NCI-H748 (cell line): ENCODE data around the gene KCNH2.

Experiments used
- DNase-seq: peaks from one replicate; lab custom pipeline; 2025; ENCODE audit not compliant: unreplicated experiment; lab: John Stamatoyannopoulos, UW

KCNH2 gene

DNA sequence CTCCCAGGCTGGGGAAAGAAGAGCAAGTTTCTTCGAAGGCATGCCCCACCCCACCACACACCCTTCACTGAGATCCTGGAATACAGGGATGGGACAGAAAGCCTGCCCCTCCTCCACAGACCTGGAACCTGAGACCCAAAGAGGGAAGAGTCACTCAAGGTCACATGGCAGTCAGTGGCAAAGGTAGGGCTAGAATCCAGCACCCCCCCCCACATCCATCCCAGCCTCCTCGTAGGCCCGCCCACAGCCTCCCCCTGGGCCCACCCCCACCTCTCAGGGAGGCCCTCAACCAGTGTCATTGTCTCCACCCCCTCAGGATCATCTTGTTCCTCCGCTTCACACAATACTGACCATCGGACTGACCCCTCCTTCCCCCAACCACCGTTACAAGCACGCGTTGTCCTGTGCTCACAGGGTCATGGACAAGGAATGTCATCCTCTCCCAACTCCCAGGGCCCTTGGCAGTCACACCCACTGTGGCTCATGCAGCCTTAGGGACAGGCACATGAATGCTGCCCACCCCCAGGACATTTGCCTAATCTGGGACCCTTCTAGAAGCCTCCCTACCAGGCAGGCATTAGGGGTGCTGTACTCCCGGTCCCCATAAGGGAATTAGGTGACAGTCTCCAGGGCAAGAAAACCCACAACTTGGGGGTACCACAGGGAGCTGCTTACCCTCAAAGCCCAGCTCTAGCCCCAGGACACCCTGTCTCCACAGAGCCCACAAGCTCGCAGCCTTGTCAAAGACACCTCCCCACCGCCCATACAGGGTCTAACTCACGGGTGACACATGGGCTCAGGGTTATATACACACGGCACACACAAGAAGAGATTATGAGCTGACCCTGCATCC lies 1.4 kb downstream of the KCNH2 start:
- DNase-seq, result peak; percentile 69

DNA sequence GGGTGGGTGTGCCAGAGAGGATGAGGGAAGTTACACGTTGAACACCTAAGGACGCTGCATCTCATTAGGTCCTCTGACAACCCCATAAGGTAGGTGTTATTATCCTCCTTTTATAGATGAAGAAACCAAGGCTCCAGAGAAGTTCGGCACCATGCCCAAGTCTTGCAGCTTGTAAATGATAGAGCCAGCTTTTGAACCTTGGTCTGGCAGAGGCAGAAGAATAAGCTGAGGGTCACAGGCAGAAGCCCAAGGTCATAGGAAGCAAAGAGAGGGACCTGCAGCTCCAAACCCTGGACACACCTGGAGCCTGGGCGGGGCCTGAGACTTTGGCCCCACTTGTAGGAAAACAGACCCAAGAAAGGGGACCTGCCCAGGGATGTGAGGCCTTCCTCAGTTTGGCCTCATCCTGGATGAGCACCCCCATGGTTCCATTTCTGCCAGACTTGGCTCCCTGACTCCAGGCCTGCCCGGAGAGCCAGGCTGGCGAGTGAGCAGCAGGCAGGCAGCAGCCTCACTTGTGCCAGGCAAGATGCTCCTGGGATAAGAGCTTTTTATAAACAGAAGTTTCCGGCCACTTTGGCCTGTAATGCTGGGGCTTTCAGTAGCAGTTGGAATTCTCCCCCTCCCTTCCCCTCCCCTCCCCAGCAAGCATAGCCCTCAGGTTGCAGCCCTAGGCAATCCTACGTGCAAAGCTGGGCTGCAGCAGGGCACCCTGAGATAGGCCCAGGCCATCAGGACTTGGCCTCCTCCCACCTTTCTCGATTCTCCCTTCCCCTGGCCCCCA lies 2.4 kb downstream of the KCNH2 start:
- DNase-seq, result no peak

DNA sequence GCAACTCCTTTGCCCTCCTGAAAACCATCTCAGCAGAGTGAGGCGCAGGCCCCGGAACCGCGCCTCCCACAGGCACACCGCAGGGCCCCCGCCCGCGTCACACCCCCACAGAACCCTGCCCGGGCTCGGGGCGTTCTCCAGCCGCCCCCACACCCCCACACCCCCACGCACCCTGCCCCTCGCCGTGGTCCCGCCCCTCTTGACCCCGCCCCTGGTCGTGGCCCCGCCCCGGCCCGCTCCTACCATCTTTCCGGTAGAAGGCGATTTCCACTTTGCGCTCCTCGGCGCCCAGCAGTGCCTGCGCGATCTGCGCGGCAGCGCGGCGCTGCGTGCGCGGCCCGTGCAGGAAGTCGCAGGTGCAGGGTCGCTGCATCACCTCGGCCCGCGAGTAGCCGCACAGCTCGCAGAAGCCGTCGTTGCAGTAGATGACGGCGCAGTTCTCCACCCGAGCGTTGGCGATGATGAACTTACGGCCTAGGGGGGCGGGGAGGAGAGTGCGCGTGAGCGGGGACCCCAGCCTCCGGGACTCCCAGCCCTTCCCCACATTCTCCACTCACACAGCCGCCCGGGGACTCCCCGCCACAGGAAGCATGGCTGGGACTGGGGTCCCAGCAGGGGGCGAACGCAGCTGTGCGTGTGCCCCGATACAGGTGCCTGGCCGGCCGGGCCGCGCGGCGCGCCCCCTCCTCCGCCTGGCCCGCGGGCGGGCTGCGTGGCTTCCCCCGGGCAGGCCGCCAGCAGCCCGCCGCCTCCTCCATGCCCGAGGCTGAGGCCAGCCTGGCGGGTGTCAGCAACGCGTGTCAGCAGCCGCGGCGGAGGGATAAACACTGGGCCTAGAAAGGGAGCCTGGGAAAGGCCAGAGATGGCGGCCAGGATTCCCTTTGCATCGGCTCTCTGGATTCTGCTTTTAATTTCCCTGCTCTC lies 3.4 kb downstream of the KCNH2 start:
- peak; percentile 88 for DNase-seq

DNA sequence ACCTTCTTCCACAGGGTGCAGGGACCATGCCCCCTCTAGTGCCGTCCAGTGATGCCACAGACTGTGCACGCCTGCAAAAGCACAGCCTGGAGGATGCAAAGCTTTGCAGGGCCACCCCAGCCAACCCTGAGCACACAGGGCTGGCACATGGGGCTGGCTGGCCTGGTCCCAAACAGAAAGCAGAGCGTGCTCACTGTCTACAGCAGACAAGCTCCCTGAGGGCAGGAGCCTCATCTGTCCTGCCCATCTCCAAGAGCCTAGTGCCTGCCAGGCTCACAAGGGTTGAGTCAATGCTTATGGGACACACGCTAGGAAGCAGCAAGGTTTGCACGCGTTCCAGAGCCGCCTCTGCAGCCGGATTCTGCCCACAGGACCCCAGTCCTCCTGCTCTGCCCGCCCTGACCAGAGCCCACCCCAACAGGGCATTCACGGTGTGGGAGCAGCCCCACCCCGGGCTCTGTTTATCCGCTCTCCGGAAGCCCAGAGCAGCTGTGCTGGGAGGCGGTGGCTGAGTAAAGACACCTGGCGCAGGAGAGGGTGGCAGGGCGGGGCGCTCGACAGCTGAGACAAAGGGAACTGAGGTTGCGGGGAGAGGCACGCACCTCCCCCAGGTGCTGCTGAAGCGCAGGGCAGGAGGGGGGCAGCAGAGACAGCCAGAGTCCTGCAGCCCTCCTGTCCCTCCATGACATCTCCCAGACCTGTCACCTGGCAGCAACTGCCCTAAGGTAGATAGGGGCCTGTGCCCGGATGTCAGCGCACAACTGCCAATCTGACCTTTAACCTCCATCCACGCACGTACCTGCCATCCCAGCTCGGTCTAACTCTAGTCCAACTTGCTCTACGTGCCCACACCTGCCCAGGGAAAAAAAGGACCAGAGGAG lies 4.3 kb downstream of the KCNH2 start:
- DNase-seq, result peak; percentile 97

DNA sequence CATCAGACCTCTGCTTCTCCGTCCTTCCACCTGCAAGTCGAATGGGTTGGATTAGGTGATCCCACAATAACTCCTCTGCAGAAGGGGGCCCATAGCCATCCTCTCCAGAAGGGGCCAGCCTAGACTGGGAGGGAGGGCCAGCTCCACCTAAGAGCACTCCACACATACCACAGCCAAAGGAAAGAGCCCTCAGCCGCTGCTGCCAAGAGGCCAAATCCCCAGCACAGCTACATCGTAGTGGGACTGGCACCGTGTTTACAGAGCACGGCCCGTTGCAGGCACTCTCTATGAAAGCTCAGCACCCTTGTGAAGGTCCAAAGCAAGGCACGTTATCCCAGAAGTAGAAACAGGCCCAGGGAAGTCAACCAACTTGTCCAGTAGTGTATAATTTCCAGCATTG lies 5.4 kb downstream of the KCNH2 start:
- no peak for DNase-seq

DNA sequence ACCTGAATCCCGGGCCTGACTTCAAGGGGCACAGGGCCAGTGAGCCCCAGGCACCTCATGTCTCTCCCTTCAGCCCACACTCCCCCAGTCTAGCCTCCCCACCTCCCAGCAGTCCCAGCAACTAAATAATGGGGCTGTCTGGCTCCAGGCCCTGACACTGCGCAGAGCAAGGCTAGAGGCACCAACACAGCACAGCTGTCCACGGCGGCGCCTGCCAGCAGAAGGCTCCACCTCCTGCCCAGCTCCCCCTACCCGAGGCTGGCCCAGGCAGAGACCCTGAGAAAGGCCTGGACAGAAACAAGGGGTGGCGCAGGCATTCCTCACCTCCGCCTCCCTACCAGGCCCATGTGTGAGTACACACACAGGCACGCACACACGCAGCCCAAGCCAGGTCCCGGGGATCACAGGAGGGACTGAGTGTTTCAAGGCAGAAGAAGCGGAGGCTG lies 6.1 kb downstream of the KCNH2 start:
- DNase-seq, result no peak

DNA sequence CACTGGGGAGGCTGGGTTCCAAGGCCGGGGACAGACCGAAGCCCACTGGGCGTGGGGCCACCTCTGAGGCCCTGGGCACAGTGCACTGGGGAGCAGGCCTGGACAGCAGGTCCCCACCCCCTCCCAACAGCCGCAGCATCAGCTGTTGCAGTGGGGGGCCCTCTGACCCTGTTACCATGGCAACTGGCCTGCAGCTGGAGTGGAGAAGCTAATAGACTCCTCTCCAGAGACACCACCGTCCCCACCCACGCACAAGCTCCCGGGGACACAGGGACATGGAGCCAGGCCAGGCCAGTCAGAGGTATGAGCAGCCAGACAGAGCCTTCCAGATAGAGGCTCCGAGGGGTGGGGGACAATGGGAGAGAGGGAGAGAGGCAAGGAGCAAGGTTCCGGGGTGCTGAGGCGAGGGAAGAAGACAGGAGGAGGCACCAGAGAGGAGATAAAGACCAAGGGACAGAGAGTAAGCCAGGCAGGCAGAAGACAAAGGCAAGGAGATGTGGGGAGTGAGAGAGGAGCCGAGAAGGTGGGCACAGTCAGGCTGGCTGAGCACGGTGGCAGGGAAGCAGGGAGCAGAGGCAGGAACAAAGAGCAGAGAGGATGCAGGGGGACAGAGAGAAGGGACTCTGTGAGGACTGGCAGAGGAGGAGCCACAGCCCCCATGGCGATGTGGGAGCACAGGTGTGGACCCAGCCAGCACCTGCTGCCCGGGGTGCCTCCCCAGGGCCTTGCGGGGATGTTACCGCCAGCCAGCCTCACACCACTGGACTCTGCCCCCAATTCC lies 6.7 kb downstream of the KCNH2 start:
- DNase-seq, result peak; percentile 79

DNA sequence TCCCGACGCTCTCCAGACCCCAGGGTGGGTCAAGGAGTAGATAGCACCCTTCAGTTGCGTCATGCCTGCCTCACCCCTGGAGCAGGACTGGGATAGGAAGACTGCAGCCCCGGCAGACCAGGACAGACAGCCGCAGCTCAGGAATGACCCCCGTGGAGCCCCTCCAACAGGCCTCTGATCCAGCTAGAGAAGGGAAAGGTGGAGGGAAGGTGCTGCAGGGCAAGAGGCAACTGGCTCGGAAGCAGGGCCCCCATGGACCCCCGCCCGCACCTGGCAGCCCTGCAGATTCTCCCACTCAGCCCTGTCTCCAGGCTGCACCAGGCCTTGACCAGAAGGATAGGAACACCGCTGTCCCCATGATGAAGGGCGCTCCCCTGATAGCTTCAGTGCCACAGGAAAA lies 7.7 kb downstream of the KCNH2 start:
- DNase-seq, result no peak

DNA sequence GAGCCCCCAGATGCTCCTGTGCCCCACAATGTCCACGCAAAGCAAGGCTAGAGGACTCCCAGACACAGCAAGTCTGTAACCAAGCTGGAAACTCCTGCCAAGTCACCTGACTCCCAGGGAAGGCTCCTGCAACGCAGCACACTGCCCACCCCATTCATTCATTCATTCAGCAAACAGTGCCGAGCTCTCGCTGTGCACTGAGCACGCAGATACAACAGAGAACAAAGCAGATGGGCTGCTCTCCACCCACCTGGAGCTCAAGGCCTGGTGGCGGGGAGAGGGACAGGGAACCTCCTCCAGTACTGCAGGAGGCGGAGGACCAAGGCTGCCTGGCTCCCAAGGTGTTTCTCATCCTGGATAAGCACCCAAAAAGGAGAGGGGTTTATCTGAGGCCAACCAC lies 8.6 kb downstream of the KCNH2 start:
- DNase-seq, result peak; percentile 64

DNA sequence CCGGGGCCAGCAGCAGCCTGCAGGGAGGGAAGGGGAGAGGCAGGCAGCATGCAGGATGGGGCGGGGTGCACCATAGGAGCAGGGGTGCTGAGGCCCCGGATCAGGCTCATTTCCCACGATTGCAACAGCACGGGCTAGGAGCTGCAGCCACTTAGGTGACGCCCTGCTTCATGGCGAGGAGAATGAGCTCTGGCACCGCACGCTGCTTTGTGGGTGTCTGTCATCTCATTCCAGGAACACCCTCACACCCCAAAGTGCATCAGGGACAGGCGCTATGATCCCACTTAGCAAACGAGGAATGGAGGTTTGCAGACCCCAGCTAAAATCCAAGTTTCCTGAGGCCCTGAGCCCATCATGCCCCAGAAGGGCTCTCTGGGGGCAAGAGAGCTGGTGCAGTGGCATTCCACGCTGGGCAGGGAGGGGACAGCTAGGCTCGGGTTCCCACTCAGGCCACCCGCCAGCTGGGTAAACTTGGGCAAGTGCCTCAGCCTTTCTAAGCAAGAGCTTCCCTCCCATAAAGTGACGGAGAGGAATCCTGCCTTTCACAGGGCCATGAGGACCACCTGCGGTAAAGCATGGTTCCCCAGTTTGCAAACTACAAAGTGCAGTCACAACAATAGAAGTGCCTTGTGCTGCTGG lies 9.3 kb downstream of the KCNH2 start:
- no peak for DNase-seq

DNA sequence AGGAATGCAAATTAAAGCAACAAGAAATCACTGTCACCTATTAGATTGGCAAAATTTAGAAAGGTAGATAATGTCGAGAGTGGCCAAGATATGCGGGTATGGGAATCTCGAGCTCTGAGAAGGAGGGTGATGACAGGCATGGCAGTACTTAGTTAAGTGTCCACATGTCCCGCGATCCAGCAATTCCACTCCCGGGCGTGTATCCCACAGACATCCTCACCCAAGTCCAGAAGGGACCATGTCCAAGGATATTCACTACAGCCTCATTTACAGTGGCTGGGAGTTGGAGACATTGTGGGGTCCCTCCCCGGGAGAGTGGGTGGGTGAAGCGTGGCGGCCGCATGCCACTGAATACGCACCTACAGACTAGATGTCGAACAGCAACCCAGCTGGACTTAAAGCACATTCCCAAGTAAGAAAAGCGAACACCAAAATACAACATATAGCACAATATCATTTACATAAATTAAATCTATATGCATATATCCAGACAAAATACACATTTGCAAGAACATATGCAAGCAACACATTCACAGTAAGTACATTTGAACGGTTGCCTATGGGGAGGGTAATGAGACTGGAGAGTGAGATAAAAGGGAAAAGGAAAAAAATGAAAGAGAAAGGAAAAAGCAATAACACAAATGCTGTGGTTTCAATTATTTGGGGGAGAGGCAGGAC lies 9.9 kb downstream of the KCNH2 start:
- no peak for DNase-seq

DNA sequence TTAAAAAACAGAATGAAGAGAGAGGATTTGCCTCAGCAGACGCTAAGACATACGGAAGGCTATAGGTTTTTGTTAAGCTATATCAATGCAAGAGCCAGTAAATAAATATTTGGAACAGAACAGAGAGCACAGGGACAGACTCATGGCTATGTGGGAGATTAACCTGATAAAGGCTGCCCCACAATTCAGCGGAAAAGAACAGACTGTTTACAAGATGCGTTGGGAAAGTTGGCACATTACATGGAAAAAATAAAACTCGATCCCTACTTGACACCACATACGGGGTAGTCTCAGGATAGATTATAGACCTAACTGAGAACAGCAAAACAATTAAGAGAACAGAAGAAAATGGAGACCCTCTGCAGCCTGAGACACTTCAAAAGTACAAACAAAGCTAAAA lies 10.8 kb downstream of the KCNH2 start:
- DNase-seq, result no peak

DNA sequence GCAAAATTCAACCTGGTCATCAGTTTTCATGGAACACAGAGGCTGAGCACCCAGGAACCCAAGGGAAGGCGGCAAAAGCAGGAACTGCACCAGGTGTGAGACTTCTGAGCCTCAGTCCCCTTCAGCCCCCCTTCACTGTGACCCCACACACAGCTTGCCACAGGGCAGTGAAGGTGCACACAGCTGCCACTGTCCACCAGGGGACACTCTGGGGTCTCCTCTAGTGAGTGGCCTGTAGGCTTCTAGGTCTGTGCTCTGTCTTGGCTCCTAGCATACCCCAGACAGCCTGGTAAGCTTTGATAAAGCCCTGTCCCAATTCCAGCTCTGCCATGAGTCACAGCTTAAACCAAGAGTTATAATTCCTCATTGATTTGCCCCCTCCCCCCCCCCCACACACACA lies 12.1 kb downstream of the KCNH2 start:
- no peak for DNase-seq

DNA sequence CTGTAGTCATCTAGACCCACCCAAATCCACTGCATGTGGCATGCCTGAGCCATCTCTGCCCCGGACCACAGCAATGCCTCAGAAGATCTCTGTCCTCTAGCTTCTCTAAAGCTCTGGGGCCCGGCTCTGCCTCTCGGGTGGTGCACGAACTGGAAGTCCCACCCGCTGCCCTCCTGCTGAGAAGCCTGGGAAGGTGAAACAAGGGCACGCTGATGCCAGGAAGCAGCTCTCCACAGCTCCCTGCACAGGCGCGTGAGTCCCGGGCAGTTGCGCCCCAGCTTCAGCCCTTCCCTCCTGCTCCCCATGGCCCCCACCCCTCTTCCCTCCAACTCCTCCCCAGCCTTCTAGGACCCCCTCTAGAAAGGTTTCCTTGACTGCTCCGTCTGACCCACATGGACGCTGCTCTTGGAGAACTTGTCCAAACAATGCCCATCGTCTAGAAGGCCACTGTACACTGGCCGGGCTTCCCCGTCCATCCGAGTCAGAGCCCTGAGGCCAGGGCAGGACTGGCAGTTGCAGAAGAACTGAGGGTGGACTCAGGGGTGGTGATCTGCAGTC lies 12.8 kb downstream of the KCNH2 start:
- DNase-seq, result no peak

DNA sequence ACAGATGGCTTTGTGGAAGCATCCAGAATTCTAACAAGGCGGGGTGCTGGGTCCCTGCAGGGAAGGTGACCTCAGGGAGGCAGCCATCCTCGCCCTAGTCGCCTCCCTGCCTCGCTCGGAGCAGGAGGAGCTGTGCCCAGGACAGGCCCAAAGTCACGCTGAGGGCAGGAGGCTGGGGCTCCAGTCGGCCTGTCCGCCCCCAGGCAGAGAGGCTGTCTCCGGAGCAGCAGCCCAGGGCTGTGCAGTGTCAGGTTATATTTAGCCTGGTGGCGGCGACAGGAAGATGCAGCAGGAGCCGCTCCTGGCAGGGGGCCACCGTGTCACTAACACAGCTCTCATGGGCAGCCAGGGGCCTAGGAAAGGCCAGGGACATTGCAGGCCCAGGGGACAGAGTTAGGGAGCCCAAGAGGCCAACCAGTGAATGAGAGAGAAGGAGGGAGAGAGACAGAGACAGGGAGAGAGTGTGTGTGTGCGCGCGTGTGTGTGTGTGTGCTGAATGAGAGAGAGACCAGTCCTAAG lies 13.5 kb downstream of the KCNH2 start:
- no peak for DNase-seq

DNA sequence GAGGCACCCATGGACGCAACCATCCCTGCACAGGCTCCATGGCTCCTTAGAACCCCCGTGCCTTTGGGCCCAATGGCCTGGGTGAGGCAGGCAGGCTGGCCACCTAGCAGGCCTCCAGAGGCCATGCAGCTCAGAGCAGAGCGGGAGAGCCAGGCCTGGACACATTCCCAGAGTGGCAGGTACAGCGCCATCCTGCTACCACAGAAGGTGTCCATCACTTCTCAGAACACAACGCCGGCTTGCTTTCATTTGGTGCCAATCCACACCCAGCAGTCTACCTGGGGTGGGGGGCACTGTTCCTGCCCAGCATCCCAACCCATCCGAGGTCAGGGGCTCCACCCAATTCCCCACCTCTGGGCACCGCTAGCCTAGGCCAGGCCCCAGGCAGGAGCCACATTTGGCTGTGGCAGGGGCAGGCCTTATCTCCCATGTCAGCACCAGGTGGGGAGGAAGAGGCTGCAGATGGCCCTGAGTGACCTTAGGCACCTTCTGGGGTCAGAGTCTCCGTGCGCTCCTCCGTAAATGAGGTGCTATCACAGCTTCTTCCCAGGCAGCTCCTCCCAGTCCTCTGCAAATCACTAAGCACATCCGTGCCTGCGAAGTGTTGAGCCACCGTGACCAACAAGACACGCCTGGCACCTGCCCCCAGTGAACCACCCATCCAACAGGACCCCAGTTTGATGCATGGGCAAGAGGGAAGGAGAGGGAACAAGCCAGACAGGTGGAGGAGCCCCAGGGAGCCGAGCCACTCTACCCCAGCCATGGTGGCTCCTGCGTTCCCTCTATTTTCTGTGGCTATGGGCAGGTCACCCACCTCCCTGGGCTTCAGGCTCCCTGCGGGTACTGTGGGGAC lies 14.2 kb downstream of the KCNH2 start:
- DNase-seq, result no peak
